Measurements from ENCODE around the gene CLEC1A.

CLEC1A gene

DNA sequence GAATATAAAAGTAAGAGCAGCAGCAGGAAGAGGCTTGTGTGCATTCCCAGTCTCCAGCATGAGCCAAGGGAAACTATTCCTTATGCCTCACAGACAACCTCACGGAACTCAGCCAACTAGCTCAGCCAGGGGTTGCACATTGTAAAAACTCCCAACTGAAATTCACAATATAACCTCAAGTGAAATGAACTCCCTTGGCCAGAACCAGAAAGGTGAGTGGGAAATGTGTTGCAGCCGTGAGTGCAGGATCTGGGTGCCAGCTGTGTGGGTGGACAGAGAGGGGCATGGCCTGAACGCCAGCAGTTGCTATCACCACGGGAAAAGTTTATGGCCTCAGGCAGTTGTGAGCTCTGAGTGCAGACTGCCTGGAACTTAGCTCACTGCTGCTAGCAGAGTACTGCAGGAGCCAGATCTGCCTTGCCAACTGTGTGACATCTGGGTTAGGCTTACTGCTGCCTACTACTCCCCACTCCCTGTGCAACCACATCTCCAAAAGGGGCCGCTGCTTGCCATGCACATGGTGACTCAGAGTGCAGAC is 2.3 kb upstream of the CLEC1A start:
- DNase-seq = peak; percentile 64

DNA sequence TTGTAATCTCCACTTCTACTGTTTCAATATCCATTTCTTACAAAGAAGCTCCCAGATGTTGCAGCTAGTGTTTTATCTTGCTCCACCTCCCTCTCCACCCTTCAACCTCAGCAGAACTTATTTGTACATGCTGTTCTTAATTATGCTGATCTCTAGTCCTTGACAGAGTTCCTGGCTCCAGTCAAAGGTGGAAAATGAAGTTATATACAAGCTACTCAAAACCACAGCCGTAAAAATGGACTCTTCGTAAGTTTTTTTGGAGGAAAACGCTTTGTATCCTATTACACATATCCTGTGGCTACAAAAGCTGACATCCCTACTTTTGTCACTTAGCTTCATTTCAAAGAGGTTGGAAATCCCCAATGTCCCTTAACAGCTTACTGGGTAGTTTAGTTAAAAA is 1.3 kb downstream of the CLEC1A start:
- DNase-seq = peak; percentile 16

DNA sequence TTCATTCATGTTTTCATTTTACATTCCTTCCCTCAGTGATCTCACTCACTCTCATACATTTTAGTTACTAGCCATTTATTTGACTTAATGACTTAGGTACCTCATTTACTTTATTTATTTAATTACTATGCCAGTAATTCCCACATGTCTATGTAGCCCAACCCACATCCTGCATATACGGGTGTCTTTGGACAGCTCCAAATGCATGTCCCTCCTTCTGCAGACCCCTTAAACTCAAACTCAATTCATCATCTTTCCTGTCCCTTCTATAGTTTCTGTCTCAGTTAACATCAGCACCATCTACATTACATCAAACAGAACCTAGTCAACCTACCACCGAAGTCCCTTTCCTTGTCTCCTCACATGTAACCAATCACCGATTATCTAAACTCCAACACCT is 2.8 kb downstream of the CLEC1A start:
- DNase-seq = no peak

GRCh38 chr12:10094646-10095395 is 4.0 kb downstream of the CLEC1A start:
- DNase-seq = no peak

DNA sequence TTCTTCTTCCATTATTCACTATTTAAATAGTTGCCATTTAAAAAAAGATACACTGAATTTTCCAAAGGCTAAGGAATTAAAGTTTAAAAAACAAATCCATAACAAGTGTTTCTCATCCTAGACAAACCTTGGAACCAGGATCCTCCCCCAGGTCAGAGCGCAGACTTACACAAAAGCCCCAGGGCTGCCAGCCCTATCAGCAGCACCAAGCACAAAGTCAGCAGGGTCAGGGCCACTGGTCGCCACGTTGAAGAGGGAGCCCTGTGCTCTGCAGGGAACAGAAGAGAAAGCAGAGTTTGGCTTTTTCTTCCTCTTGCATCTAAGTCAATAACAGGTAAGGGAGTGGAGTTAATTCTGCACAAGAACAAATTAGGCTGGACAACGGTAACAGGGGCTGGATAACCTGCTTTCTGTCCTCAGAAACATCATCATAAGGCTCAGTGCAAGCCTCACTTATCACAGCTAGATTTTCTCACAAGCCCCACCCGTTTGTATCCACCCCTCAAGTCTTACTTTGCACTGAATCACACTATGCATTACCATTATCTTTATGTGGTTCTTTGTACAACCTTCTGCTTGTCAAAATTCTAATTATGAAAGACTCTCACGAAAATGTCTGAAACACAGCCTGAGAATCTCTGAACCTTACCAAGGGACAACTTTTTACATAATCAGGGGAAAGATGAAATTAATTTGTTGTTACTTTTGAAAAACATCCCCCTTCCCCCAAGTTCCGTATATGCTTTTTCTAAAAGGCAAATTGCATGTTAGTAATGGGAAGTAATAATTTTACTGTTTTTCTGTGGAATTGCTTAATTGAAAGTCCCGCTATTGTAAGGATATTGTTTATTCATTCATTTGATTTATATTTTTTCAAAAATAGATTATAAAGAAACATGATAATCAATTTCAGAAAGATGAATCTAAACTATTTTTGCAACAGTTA is 9.6 kb downstream of the CLEC1A start:
- no peak for DNase-seq

- DNase-seq = no peak
Measured at GRCh38 chr12:10088031-10088430, 10.8 kb downstream of the CLEC1A start.

- DNase-seq = no peak
Measured at GRCh38 chr12:10086387-10086786, 12.4 kb downstream of the CLEC1A start.

- no peak for DNase-seq
Measured at GRCh38 chr12:10084733-10085132, 14.1 kb downstream of the CLEC1A start.

GRCh38 chr12:10082117-10082874 is 16.5 kb downstream of the CLEC1A start:
- no peak for DNase-seq

GRCh38 chr12:10075451-10075850 is 23.3 kb downstream of the CLEC1A start:
- DNase-seq = no peak

DNA sequence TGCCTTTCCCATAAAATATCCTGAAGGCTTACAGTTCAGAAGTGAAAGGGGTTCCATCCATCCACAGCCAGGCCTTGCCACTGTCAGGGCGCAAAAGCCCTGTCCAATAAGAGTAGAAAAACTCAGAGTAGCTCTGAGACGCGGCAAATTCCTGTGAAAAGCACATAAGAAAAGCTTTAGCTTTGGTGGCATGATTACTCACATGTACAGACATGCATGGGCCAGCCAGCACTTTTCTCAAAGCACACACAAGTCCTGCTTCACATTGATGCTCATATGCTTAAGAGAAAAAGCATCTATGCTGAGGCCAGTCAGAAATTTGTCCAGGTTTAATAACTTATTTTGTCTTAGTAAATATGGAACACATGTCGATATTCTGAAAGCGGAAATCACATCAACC is 25.5 kb downstream of the CLEC1A start:
- DNase-seq = no peak

GRCh38 chr12:10072131-10072530 is 26.7 kb downstream of the CLEC1A start:
- DNase-seq = no peak

GRCh38 chr12:10070380-10070779 is 28.4 kb downstream of the CLEC1A start:
- no peak for DNase-seq

GRCh38 chr12:10069976-10070375 is 28.8 kb downstream of the CLEC1A start:
- DNase-seq = no peak

GRCh38 chr12:10069099-10069498 is 29.7 kb downstream of the CLEC1A start:
- DNase-seq = peak; percentile 57

DNA sequence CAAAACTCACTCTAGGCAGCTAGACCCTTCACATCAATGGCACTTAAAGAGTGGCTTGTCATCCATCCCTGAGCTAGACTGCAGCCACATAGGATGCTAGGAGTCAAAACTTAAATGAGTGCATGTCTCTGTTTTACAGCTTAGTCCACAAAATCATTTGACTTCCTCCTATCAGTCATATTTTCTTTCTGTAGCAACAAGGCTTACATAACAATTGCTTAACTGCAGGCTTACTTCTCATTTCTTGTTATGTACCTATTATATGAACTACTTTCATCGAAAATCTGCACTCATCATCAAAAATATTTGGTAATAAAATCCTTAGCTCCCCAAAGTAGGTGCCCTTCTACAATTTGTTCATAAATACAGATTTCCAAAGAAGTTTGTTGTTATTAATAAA is 30.1 kb downstream of the CLEC1A start:
- DNase-seq = no peak

DNA sequence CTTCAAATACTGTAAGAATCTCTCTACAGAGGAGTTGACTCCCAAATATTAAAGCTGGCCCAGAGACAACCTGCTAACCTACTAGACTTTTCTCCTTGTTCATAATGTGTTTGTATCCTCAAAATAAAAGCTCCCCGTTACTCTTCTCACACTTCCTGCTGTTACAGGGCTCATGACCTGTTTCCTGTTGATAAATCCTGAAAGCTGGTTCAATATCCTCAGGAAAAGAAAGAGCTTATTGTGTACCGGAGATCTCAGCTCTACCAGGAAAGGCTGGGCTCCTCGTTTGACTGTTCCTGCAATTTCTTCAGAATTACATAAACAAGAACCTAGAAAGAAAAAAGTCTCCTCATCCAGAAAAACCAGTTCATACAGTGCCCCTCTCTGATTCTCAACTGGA is 30.8 kb downstream of the CLEC1A start:
- no peak for DNase-seq

GRCh38 chr12:10067264-10067663 is 31.5 kb downstream of the CLEC1A start:
- DNase-seq = no peak

DNA sequence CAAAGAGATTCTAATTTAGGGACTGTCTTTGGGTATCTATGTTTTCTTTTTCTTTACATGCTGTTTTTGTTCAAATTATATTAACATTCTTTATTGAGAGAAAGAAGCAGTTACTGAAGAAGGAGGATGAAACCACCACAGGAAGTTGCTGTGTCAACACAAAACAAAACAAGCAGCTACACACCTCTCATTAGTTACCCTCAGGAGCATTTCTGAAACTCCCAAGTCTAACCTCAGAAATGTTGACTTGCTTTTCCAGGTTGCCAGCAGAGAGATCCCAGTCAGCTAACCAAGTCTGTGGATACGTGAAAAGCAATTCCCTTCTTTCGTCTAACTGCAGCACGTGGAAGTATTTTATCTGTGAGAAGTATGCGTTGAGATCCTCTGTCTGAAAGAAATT is 33.5 kb downstream of the CLEC1A start:
- no peak for DNase-seq

- no peak for DNase-seq
Measured at GRCh38 chr12:10058387-10058786, 40.4 kb downstream of the CLEC1A start.

- DNase-seq = no peak
Measured at GRCh38 chr12:10052193-10052913, 46.4 kb downstream of the CLEC1A start.

GRCh38 chr12:10048526-10048925 is 50.3 kb downstream of the CLEC1A start:
- DNase-seq = no peak
